Measurements from ENCODE around the gene ZBTB47. TPM values are rescaled to one million over a fixed set of nuclear protein-coding genes. Genes with fewer than 3 reads are reported as not detected.

The ZBTB47 gene
- total and polyA plus RNA-seq, 10 of the 15 experiments (the other 5 are each of a cell fraction or from before 2014, with no cell fraction given), result 0.04 to 3.4 (median 1.0) TPM; not detected in 1

- SMC1A ChIA-PET (ENCODE audit: uncharacterized antibody, unreplicated experiment), result no interaction called here
- in situ Hi-C loops (cut with MboI) (no loop called here), intact Hi-C loops (cut with micrococcal nuclease; ENCODE audit: unreplicated experiment) (no loop called here)
- ATAC-seq (no peak), DNase-seq (ENCODE audit: low read depth, low spot score) (no peak), FAIRE-seq (no peak)
- Histone ChIP-seq H3K4me1 (ENCODE audit: control insufficient read depth, insufficient read depth, low read length) (no peaks in the 10 kb centered on the region), H3K4me2 (ENCODE audit: control insufficient read depth, insufficient read depth) (no peak overlapping the region), H3K27me3 (replicated peaks in 1 of 2; ENCODE audit: control insufficient read depth in 2 of 2, insufficient read depth in 2 of 2, low read length in 1 of 2) (no peaks in the 10 kb centered on the region), H3K9ac (ENCODE audit: control insufficient read depth, insufficient read depth, low read length) (no peak overlapping the region), H3K27ac (ENCODE audit: control insufficient read depth, insufficient read depth) (no peak overlapping the region), H4K20me1 (ENCODE audit: control insufficient read depth, insufficient read depth) (no peaks in the 10 kb centered on the region), H3K36me3 (ENCODE audit: control insufficient read depth in 2 of 2, insufficient read depth in 2 of 2, low read length in 1 of 2) (no peaks in the 10 kb centered on the region), H3K79me2 (ENCODE audit: control insufficient read depth, insufficient read depth, low read length) (no peaks in the 10 kb centered on the region), H3K9me3 (replicated peaks; ENCODE audit: control insufficient read depth, insufficient read depth, low read length) (no peaks in the 10 kb centered on the region; the same call in 2 of the 3 replicates), H2AFZ (ENCODE audit: control insufficient read depth, low read depth, low read length) (no peak overlapping the region), H3K4me3 (no peak overlapping the region)
- POLR2A ChIA-PET, result no interaction called here
- WGBS (ENCODE audit: insufficient coverage, insufficient replicate concordance, low lambda C conversion rate, missing lambda C conversion rate), result 39% methylated on average over 7 of the region's 7 CpGs
- no TSS peak for BruUV-seq (replicated peaks)
- CTCF ChIA-PET, result no interaction called here
- RAD21 ChIA-PET (ENCODE audit: unreplicated experiment), result no interaction called here
- TF ChIP-seq HDAC2 (IDR thresholded peaks at IDR 0.05) (no peak), EP300 (IDR thresholded peaks at IDR 0.05; ENCODE audit: borderline replicate concordance in 1 of 2, control insufficient read depth in 1 of 2, low read depth in 2 of 2, low read length in 2 of 2) (no peak), ZNF622 (IDR thresholded peaks at IDR 0.05) (no peak), SUPT20H (IDR thresholded peaks at IDR 0.05; ENCODE audit: borderline replicate concordance, control insufficient read depth, low read depth, low read length) (no peak), NRF1 (conservative IDR thresholded peaks at IDR 0.05; ENCODE audit: low read depth, low read length) (no peak), RB1 (IDR thresholded peaks at IDR 0.05; ENCODE audit: borderline replicate concordance) (no peak), YBX1 (IDR thresholded peaks at IDR 0.05) (no peak), MYB (IDR thresholded peaks at IDR 0.05; ENCODE audit: borderline replicate concordance, low read depth, low read length) (no peak), FOS (IDR thresholded peaks at IDR 0.05; ENCODE audit: borderline replicate concordance, extremely low read depth, insufficient read length) (no peak), CTCF (IDR thresholded peaks at IDR 0.05 in 2 of 3, conservative IDR thresholded peaks at IDR 0.05 in 1 of 3; ENCODE audit: control insufficient read depth in 2 of 3, extremely low read depth in 1 of 3, insufficient read depth in 1 of 3, low read depth in 3 of 3, low read length in 3 of 3) (no peak), E2F8 (IDR thresholded peaks at IDR 0.05; ENCODE audit: low read depth, partially characterized antibody) (no peak), ZBTB4 (CRISPR knock-in tag; IDR thresholded peaks at IDR 0.05) (no peak), MYC (IDR thresholded peaks at IDR 0.05; ENCODE audit: insufficient read depth, insufficient read length, insufficient replicate concordance, low read length, severe bottlenecking) (no peak)
Observed at GRCh38 chr3:42670051-42670576, 16.6 kb downstream of the ZBTB47 start.

Measured in GM12878 (cell line).